Measurements from ENCODE around the gene FAM227B.

DNA sequence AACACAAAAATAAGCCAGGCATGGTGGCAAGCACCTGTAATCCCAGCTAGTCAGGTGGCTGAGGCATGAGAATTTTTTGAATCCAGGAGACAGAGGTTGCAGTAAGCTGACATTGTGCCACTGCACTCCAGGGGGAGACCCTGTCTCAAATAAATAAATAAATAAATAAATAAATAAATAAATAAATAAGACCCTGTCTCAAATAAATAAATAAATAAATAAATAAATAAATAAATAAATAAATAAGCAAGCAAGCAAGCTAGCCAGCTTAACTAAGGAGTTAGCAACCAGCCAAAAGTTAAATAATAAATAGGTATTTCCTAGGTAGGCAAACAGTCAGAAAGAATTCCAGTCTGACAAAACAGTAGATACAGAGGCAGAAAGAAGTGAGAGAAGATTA is 326.7 kb downstream of the FAM227B start:
- TF ChIP-seq POLR2AphosphoS5 (IDR thresholded peaks at IDR 0.05; ENCODE audit: borderline replicate concordance, low read depth, low read length): no peak
- TF ChIP-seq EZH2 (IDR thresholded peaks at IDR 0.05): no peak
- TF ChIP-seq FOXP2 (optimal IDR thresholded peaks at IDR 0.05; ENCODE audit: control extremely low read depth, extremely low read length, insufficient read depth): no peak

Measured in SK-N-MC (cell line).